ENCODE data around the gene DSCAML1. TPM values are rescaled to one million over a fixed set of nuclear protein-coding genes. Genes with fewer than 3 reads are reported as not detected.
A peak's percentile ranks its signal among the peaks of the same experiment; 100 is the strongest.

DSCAML1 gene
- total and polyA plus RNA-seq, 9 of the 15 experiments (the other 6 are each of a cell fraction or from before 2014, with no cell fraction given), result not detected

DNA sequence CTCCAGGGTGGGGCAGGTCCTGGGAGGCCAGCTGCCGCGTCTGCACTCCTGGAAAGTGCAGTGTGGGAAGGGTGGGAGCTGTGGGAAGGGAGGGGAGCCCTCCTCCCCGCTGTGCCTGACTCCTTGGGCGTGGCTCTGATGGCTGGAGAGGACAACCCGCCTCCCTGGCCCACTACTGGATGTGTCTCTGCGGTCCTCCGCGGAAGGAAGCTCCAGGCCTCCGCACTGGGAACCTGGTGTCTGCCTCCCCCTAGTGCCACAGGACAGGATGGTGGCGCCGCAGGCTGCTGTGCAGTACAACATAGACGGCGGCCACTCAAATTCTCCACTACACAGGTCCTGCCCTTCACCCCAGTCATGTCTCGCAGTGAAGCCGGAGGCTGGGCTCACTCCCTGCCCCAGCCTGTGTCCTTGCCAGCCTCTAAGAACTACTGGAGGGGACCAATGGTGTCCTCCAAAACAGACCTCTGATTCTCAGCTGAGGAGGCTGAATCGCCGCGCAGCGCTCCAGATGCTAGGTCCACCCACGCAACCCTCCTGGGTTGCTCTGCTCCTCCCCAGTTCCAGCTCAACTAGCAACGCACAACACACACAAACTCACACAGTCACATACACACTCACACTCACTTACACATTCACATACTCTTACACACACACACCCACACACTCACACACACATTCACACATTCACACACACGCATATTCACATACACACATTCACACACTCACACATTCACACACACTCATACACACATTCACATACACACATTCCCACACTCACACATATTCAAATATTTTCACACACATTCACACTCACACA, 12.4 kb upstream of the DSCAML1 start (continued):
- TF ChIP-seq ZNF589 (CRISPR knock-in tag; IDR thresholded peaks at IDR 0.05; ENCODE audit: low read depth) (no peak), NCOA2 (IDR thresholded peaks at IDR 0.05; ENCODE audit: partially characterized antibody in 2 of 2) (no peak), GATA2 (CRISPR knock-in tag; IDR thresholded peaks at IDR 0.05) (no peak), NEUROD1 (IDR thresholded peaks at IDR 0.05; ENCODE audit: borderline replicate concordance, low read depth, low read length, partially characterized antibody) (no peak)
- TF ChIP-seq, protein P1, sequence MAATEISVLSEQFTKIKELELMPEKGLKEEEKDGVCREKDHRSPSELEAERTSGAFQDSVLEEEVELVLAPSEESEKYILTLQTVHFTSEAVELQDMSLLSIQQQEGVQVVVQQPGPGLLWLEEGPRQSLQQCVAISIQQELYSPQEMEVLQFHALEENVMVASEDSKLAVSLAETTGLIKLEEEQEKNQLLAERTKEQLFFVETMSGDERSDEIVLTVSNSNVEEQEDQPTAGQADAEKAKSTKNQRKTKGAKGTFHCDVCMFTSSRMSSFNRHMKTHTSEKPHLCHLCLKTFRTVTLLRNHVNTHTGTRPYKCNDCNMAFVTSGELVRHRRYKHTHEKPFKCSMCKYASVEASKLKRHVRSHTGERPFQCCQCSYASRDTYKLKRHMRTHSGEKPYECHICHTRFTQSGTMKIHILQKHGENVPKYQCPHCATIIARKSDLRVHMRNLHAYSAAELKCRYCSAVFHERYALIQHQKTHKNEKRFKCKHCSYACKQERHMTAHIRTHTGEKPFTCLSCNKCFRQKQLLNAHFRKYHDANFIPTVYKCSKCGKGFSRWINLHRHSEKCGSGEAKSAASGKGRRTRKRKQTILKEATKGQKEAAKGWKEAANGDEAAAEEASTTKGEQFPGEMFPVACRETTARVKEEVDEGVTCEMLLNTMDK (IDR thresholded peaks at IDR 0.05; ENCODE audit: borderline replicate concordance, insufficient read depth, low read depth, low read length, poor library complexity, severe bottlenecking), result no peak

DNA sequence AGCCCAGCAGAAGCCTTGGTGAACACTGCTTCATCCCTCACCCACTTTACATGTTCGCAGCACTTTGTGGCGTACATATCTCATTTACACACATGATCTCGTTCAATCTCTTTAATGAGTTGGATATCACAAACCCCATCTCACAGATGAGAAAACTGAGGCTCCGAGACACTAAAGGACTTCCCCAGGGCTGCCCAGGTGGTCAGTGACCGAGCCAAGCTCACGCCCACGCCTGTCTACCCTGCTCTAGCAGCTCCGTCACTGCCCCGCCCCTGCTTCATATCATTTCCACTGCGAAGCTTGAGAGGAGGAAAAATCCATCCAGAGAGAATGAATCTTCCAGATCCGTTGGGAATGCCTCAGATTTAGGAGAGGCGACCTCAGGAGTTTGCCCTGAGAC, 11.8 kb upstream of the DSCAML1 start:
- Histone ChIP-seq H3K9me1 (ENCODE audit: control insufficient read depth, insufficient read depth, low read length) (no peaks in the 10 kb centered on the region), H3K4me3 (no peak overlapping the region), H3K27me3 (ENCODE audit: control insufficient read depth in 2 of 2, insufficient read depth in 2 of 2, low read length in 2 of 2) (peaks cover 0 to 25% of the 10 kb centered on the region in 2 experiments; a peak in 3 of 5 replicates), H3K4me1 (replicated peaks in 1 of 2; ENCODE audit: control insufficient read depth in 2 of 2, insufficient read depth in 2 of 2, low read length in 2 of 2) (peaks cover 13 to 14% of the 10 kb centered on the region in 2 experiments; a peak in 4 of 5 replicates), H3K79me2 (ENCODE audit: control insufficient read depth, insufficient read depth, low read length) (no peaks in the 10 kb centered on the region), H3K9ac (ENCODE audit: insufficient read depth in 1 of 2, low read depth in 2 of 2, low read length in 2 of 2) (peak overlapping the region in 1 of 2 experiments; percentile 65; a peak in 2 of 4 replicates), H3K9me3 (replicated peaks; ENCODE audit: control insufficient read depth, insufficient read depth, low read depth, low read length) (no peaks in the 10 kb centered on the region), H2AFZ (ENCODE audit: low read depth, low read length) (no peak overlapping the region), H3K4me2 (ENCODE audit: insufficient read depth, low read length) (peak overlapping the region; percentile 43; the same call in 1 of the 2 replicates), H3K27ac (ENCODE audit: extremely low read depth, low read depth, low read length) (no peak overlapping the region), H4K20me1 (replicated peaks; ENCODE audit: control insufficient read depth, insufficient read depth, low read length) (no peaks in the 10 kb centered on the region; the same call in 1 of the 2 replicates), H3K36me3 (ENCODE audit: control insufficient read depth, insufficient read depth, low read length) (no peaks in the 10 kb centered on the region)
- FAIRE-seq (no peak), DNase-seq (ENCODE audit: extremely low read depth in 1 of 4, low spot score in 3 of 4) (peak; percentile 25 to 57 (median 46)), ATAC-seq (peak; percentile 61)
- intact Hi-C loops (cut with micrococcal nuclease), result loop anchor here (2.0 to 5.0 kb wide), 2 partner anchors 366 to 380 kb away; no protein-coding TSS in a partner anchor
- 12% methylated on average over 12 of the region's 12 CpGs for WGBS (ENCODE audit: insufficient coverage, low coverage, missing lambda C conversion rate)
- in situ Hi-C loops (cut with MboI), result loop anchor here (10.0 kb wide), 1 partner anchor 364 kb away; no protein-coding TSS in a partner anchor
- ChIA-PET CTCF (ENCODE audit: low intra/inter-chr PET ratio) (interaction anchor here (1.0 to 3.3 kb wide), 2 partner anchors 9 to 245 kb away, joined by 3 to 52 read pairs; no protein-coding TSS in a partner anchor), POLR2A (interaction anchor here (0.6 to 1.4 kb wide), 8 partner anchors 8 to 767 kb away, joined by 3 to 5 read pairs (median 4); no protein-coding TSS in a partner anchor)
- no TSS peak for BruUV-seq (replicated peaks)
- TF ChIP-seq PRPF4 (IDR thresholded peaks at IDR 0.05; ENCODE audit: insufficient read depth, low read depth, low read length, poor library complexity, severe bottlenecking) (no peak), ZNF75A (CRISPR knock-in tag; IDR thresholded peaks at IDR 0.05) (no peak), NCOR1 (IDR thresholded peaks at IDR 0.05) (no peak), ZNF212 (CRISPR knock-in tag; IDR thresholded peaks at IDR 0.05) (no peak), TBL1XR1 (IDR thresholded peaks at IDR 0.05; ENCODE audit: low read length in 2 of 2) (no peak), HDAC2 (IDR thresholded peaks at IDR 0.05) (0 out of 2 replicates have a peak, but pooled peaks have one; percentile 30), RCOR1 (IDR thresholded peaks at IDR 0.05; ENCODE audit: borderline replicate concordance in 1 of 2, low read depth in 2 of 2, low read length in 2 of 2) (0 out of 4 replicates have a peak, but pooled peaks of 1 of the 2 experiments have one; percentile 22)
- TF ChIP-seq, protein P2, sequence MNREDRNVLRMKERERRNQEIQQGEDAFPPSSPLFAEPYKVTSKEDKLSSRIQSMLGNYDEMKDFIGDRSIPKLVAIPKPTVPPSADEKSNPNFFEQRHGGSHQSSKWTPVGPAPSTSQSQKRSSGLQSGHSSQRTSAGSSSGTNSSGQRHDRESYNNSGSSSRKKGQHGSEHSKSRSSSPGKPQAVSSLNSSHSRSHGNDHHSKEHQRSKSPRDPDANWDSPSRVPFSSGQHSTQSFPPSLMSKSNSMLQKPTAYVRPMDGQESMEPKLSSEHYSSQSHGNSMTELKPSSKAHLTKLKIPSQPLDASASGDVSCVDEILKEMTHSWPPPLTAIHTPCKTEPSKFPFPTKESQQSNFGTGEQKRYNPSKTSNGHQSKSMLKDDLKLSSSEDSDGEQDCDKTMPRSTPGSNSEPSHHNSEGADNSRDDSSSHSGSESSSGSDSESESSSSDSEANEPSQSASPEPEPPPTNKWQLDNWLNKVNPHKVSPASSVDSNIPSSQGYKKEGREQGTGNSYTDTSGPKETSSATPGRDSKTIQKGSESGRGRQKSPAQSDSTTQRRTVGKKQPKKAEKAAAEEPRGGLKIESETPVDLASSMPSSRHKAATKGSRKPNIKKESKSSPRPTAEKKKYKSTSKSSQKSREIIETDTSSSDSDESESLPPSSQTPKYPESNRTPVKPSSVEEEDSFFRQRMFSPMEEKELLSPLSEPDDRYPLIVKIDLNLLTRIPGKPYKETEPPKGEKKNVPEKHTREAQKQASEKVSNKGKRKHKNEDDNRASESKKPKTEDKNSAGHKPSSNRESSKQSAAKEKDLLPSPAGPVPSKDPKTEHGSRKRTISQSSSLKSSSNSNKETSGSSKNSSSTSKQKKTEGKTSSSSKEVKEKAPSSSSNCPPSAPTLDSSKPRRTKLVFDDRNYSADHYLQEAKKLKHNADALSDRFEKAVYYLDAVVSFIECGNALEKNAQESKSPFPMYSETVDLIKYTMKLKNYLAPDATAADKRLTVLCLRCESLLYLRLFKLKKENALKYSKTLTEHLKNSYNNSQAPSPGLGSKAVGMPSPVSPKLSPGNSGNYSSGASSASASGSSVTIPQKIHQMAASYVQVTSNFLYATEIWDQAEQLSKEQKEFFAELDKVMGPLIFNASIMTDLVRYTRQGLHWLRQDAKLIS (CRISPR knock-in tag; IDR thresholded peaks at IDR 0.05), result no peak

All from K562 (cell line).